Measurements from ENCODE around the gene ELAVL2.

ELAVL2 gene

GRCh38 chr9:23669776-23670175 lies 156.3 kb downstream of the ELAVL2 start:
- no peak for FAIRE-seq

DNA sequence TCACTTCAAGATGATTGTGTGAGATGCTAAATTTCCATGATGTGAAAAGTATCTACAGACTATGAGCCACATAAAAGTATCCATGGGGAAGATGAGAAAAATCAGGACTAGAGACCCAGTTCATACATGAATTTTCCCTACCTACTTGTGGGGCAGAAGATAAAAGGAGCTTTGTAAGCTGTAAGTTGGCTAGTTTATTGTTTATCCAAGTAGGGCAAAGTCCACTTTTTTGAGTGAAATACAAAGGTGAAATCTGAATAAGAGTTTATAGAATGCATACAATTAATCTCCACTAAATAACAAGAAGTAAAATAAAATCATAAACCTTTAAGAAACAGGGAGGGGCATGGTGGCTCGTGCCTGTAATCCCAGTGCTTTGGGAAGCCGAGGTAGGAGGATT lies 160.4 kb downstream of the ELAVL2 start:
- DNase-seq (ENCODE audit: insufficient read length, low spot score) = no peak
- TF ChIP-seq, protein P1, sequence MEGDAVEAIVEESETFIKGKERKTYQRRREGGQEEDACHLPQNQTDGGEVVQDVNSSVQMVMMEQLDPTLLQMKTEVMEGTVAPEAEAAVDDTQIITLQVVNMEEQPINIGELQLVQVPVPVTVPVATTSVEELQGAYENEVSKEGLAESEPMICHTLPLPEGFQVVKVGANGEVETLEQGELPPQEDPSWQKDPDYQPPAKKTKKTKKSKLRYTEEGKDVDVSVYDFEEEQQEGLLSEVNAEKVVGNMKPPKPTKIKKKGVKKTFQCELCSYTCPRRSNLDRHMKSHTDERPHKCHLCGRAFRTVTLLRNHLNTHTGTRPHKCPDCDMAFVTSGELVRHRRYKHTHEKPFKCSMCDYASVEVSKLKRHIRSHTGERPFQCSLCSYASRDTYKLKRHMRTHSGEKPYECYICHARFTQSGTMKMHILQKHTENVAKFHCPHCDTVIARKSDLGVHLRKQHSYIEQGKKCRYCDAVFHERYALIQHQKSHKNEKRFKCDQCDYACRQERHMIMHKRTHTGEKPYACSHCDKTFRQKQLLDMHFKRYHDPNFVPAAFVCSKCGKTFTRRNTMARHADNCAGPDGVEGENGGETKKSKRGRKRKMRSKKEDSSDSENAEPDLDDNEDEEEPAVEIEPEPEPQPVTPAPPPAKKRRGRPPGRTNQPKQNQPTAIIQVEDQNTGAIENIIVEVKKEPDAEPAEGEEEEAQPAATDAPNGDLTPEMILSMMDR (IDR thresholded peaks at IDR 0.05; ENCODE audit: insufficient read depth, missing control alignments) = no peak
- no peak for FAIRE-seq

More at GRCh38 chr9:23669776-23670175, 156.3 kb downstream of the ELAVL2 start:
- TF ChIP-seq, protein P1 (IDR thresholded peaks at IDR 0.05; ENCODE audit: insufficient read depth, missing control alignments) = no peak
- no peak for DNase-seq (ENCODE audit: insufficient read length, low spot score)

DNA sequence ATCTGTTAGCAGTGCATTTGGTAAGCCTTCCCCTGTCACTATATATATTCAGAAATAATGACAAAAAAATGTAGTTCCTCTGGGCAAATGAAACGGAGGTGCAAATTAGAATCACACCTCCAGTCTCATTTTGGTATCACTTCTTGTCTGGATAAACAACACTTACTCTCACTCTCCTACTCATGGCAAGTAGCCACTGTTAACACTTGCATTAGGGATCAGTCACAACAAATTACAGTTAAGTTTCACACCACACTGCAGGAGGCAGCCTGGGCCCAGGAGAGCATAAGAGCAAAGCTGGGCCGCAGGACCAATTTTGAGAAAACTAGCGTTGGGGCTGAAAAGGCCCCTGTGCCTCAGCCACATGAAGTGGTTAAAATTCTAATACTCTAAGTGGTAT lies 161.0 kb downstream of the ELAVL2 start:
- DNase-seq (ENCODE audit: insufficient read length, low spot score) (no peak), FAIRE-seq (no peak)
- TF ChIP-seq, protein P1 (IDR thresholded peaks at IDR 0.05; ENCODE audit: insufficient read depth, missing control alignments) = no peak

GRCh38 chr9:23663946-23664345 lies 162.1 kb downstream of the ELAVL2 start:
- FAIRE-seq (no peak), DNase-seq (ENCODE audit: insufficient read length, low spot score) (no peak)
- TF ChIP-seq, protein P1 (IDR thresholded peaks at IDR 0.05; ENCODE audit: insufficient read depth, missing control alignments) = no peak

GRCh38 chr9:23663536-23663935 lies 162.5 kb downstream of the ELAVL2 start:
- FAIRE-seq (no peak), DNase-seq (ENCODE audit: insufficient read length, low spot score) (no peak)
- TF ChIP-seq, protein P1 (IDR thresholded peaks at IDR 0.05; ENCODE audit: insufficient read depth, missing control alignments) = no peak

GRCh38 chr9:23663125-23663524 lies 162.9 kb downstream of the ELAVL2 start:
- FAIRE-seq = no peak

DNA sequence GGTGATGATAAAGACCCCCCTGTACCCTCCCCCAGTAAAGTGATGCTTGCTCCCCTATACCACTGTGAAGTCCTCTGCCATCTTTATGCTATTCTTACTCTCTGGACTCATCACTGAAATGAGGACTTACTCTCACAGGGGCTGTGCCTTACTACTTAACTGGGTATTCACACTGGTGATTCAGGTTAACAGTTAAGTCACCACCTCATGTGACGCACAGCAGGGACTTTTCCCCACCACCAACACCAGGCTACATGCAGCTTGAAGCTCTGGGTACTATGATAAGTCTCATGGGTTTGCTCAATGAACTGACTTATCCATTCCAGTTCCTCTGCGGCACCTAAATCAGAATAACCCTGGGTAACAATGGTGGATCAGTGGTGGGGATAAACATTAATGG lies 163.7 kb downstream of the ELAVL2 start:
- no peak for DNase-seq (ENCODE audit: insufficient read length, low spot score)
- TF ChIP-seq, protein P1 (IDR thresholded peaks at IDR 0.05; ENCODE audit: insufficient read depth, missing control alignments) = no peak
- FAIRE-seq = no peak

More at GRCh38 chr9:23663125-23663524, 162.9 kb downstream of the ELAVL2 start:
- DNase-seq (ENCODE audit: insufficient read length, low spot score) = no peak
- TF ChIP-seq, protein P1 (IDR thresholded peaks at IDR 0.05; ENCODE audit: insufficient read depth, missing control alignments) = no peak

All from D721Med (cell line).